B cell (primary cell): ENCODE data around the gene ETS1. TPM values are rescaled to one million over a fixed set of nuclear protein-coding genes. Genes with fewer than 3 reads are reported as not detected.
A peak's percentile ranks its signal among the peaks of the same experiment; 100 is the strongest.

Source experiments
- ATAC-seq: fragments of 200-7000 bp; cut with Tn5 transposase; one replicate; pipeline ENCODE4 v1.10.0; 2021; ENCODE audit warnings: low read depth, mild to moderate bottlenecking, moderate number of reproducible peaks, moderate library complexity
- CTCF ChIA-PET: fragments of 350-600 bp; sonication (Branson Sonifier 250); formaldehyde crosslinking; loops from one replicate; lab custom pipeline; 2021; ENCODE audit warnings: antibody characterized with exemption, inconsistent platforms; lab: Charles Lee
- POLR2A ChIA-PET: fragments of 350-600 bp; sonication (Branson Sonifier 250); formaldehyde crosslinking; loops from one replicate; lab custom pipeline; 2021; ENCODE audit warnings: antibody characterized with exemption; lab: Charles Lee
- DNase-seq: peaks from one replicate; pipeline ENCODE4 v3.0.0; 2013
- H2AFZ ChIP-seq: 2 replicates; pipeline ENCODE4 v1.6.1; 2012; ENCODE audit warnings: mild to moderate bottlenecking, low read depth, low read length; ENCODE audit not compliant: insufficient read depth, poor library complexity, severe bottlenecking
- H3K27ac ChIP-seq, 2 donors: 1 replicate in 1 of 2; 2 replicates in 1 of 2; pipeline ENCODE4 v1.5.1; 2012 to 2013; ENCODE audit warnings: low read length in 2 of 2, mild to moderate bottlenecking in 2 of 2, moderate library complexity in 1 of 2
- H3K27me3 ChIP-seq, 4 experiments: fragments of 200-600 bp in 1 of 4; sonication (generic) in 1 of 4; replicated peaks in 1 of 4; 1 replicate in 2 of 4; 2 replicates in 2 of 4; pipeline versions ENCODE4 v1.6.1 to v1.7.0; 2013 to 2016; ENCODE audit warnings: low read length in 3 of 4, mild to moderate bottlenecking in 2 of 4, mixed read lengths in 1 of 4, moderate library complexity in 1 of 4; ENCODE audit not compliant: insufficient read depth in 4 of 4, control insufficient read depth in 3 of 4; ENCODE audit errors: control extremely low read depth in 1 of 4
- H3K36me3 ChIP-seq, 2 experiments: replicated peaks in 1 of 2; 1 replicate in 1 of 2; 2 replicates in 1 of 2; pipeline versions ENCODE4 v1.6.1 to v1.7.1; 2013; ENCODE audit warnings: low read length in 1 of 2; ENCODE audit not compliant: insufficient read depth in 2 of 2, control insufficient read depth in 1 of 2; ENCODE audit errors: control extremely low read depth in 1 of 2, extremely low read depth in 1 of 2
- H3K4me1 ChIP-seq, 2 donors: fragments of 200-600 bp in 1 of 2; sonication (generic) in 1 of 2; 1 replicate in 1 of 2; 2 replicates in 1 of 2; pipeline versions ENCODE4 v1.5.1 to v1.6.1; 2013 to 2017; ENCODE audit warnings: low read length in 2 of 2; ENCODE audit not compliant: control insufficient read depth in 2 of 2, insufficient read depth in 2 of 2
- H3K4me2 ChIP-seq: replicated peaks from 2 replicates; pipeline ENCODE3; 2012; ENCODE audit warnings: mild to moderate bottlenecking, low read depth, low read length; ENCODE audit not compliant: poor library complexity, severe bottlenecking
- H3K4me3 ChIP-seq, 5 experiments: fragments of 200-600 bp in 1 of 5; sonication (generic) in 1 of 5; 1 replicate in 3 of 5; 2 replicates in 2 of 5; pipeline versions ENCODE4 v1.5.1 to v1.7.0; 2011 to 2016; ENCODE audit warnings: low read length in 4 of 5, mild to moderate bottlenecking in 4 of 5, low read depth in 2 of 5, control low read depth in 1 of 5, moderate library complexity in 1 of 5; ENCODE audit not compliant: insufficient read depth in 1 of 5; ENCODE audit errors: control extremely low read depth in 1 of 5, extremely low read depth in 1 of 5
- H3K79me2 ChIP-seq: fragments of 200-600 bp; sonication (generic); one replicate; pipeline ENCODE4 v1.6.0; 2016; ENCODE audit warnings: low read length; ENCODE audit not compliant: control insufficient read depth, insufficient read depth
- H3K9ac ChIP-seq: fragments of 200-600 bp; sonication (generic); 2 replicates; pipeline ENCODE4 v1.6.1; 2017; ENCODE audit warnings: mild to moderate bottlenecking, low read length, moderate library complexity
- H3K9me3 ChIP-seq, 3 donors: one replicate each; pipeline versions ENCODE4 v1.6.1 to v1.7.1; 2013; ENCODE audit warnings: low read length in 2 of 3; ENCODE audit not compliant: control insufficient read depth in 2 of 3, insufficient read depth in 1 of 3; ENCODE audit errors: control extremely low read depth in 1 of 3
- H4K20me1 ChIP-seq: 2 replicates; pipeline ENCODE4 v1.6.0; 2012; ENCODE audit warnings: mild to moderate bottlenecking, low read length; ENCODE audit not compliant: insufficient read depth, control insufficient read depth, poor library complexity, severe bottlenecking
- H3K27ac Mint-ChIP-seq: one replicate; pipeline ENCODE4 v1.8.0; 2021; ENCODE audit warnings: mixed read lengths
- H3K27me3 Mint-ChIP-seq: one replicate; pipeline ENCODE4 v1.8.0; 2021; ENCODE audit warnings: mixed read lengths
- H3K4me1 Mint-ChIP-seq: one replicate; pipeline ENCODE4 v1.8.0; 2021; ENCODE audit warnings: mixed read lengths
- H3K4me3 Mint-ChIP-seq: one replicate; pipeline ENCODE4 v1.8.0; 2021; ENCODE audit warnings: mixed read lengths
- H3K9me3 Mint-ChIP-seq: one replicate; pipeline ENCODE4 v1.8.0; 2022; ENCODE audit warnings: mixed read lengths; ENCODE audit not compliant: insufficient read depth
- EZH2 ChIP-seq: IDR thresholded peaks from 2 replicates; pipeline ENCODE4 v1.6.1; 2012; ENCODE audit warnings: borderline replicate concordance, low read depth, mild to moderate bottlenecking, moderate library complexity, low read length; ENCODE audit not compliant: insufficient read depth, poor library complexity, severe bottlenecking
- WGBS: methylation state at CpG from one replicate; pipeline ENCODE4 v1.1.5; 2013; ENCODE audit warnings: missing lambda C conversion rate; ENCODE audit not compliant: insufficient coverage; 5-methylcytosine and 5-hydroxymethylcytosine counted together
- intact Hi-C: fragments of 100-400 bp; cut with micrococcal nuclease; formaldehyde crosslinking; loops from one replicate; pipeline ENCODE4 v1.10.0; 2022
- polyA plus RNA-seq: library from polyadenylated mRNA; depleted of rRNA; stranded (reverse); fragments of >200 nt; gene quantifications from 2 replicates; pipeline ENCODE4 v1.2.3, GENCODE V29; 2012
- total RNA-seq, 2 donors: library from RNA; stranded (reverse); fragments of 120-200 nt in 1 of 2; gene quantifications; 1 replicate in 1 of 2; 2 replicates in 1 of 2; pipeline versions ENCODE4 v1.2.3 to v1.2.4, GENCODE V29; 2013 to 2022
- TF ChIP-seq, protein P1 (sequence below): fragments of 200-600 bp; IDR thresholded peaks from one replicate; pipeline ENCODE4 v1.8.0; 2022; ENCODE audit warnings: antibody characterized with exemption, mild to moderate bottlenecking

ETS1 gene
- total and polyA plus RNA-seq, 2 donors (not counting 1 experiment from before 2014, with no cell fraction given): 115 to 271 TPM

DNA sequence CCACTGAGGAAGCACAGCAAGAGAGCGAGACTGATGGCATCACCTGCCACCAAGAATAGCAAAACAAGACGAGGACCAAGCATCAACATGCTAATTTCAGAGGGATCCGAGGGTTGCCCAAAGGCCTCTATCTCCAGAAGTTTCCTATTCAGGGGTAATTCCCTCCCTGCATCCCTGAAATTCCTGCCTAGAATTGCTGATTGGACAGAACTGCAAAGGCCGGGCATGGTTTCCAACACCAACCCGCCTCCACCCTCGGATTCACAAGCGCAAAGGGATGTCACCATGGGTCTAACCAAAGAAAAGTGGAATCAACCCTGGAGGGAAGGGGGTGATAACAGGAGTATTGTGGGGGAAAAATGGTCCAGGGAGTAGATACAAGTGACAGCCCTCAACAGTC, 28.3 kb upstream of the ETS1 start:
- H3K27me3 ChIP-seq: no peaks in the 10 kb centered on the region
- peak overlapping the region; percentile 4 for H2AFZ ChIP-seq
- 93% methylated on average over 5 of the region's 7 CpGs for WGBS
- H3K4me3 Mint-ChIP-seq: no peak overlapping the region
- no peaks in the 10 kb centered on the region for H3K9me3 Mint-ChIP-seq
- H3K4me2 ChIP-seq: no peak overlapping the region
- TF ChIP-seq, protein P1, sequence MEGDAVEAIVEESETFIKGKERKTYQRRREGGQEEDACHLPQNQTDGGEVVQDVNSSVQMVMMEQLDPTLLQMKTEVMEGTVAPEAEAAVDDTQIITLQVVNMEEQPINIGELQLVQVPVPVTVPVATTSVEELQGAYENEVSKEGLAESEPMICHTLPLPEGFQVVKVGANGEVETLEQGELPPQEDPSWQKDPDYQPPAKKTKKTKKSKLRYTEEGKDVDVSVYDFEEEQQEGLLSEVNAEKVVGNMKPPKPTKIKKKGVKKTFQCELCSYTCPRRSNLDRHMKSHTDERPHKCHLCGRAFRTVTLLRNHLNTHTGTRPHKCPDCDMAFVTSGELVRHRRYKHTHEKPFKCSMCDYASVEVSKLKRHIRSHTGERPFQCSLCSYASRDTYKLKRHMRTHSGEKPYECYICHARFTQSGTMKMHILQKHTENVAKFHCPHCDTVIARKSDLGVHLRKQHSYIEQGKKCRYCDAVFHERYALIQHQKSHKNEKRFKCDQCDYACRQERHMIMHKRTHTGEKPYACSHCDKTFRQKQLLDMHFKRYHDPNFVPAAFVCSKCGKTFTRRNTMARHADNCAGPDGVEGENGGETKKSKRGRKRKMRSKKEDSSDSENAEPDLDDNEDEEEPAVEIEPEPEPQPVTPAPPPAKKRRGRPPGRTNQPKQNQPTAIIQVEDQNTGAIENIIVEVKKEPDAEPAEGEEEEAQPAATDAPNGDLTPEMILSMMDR: no peak
- no peak for TF ChIP-seq EZH2
- no peaks in the 10 kb centered on the region for H3K9me3 ChIP-seq
- no peak overlapping the region for H3K4me3 ChIP-seq
- peaks cover 73 to 79% of the 10 kb centered on the region in 2 donors for H3K4me1 ChIP-seq
- DNase-seq (no peak), ATAC-seq (no peak)
- no peaks in the 10 kb centered on the region for H3K27me3 Mint-ChIP-seq
- intact Hi-C loops: no loop called here
- H4K20me1 ChIP-seq: no peaks in the 10 kb centered on the region
- peak overlapping the region; percentile 77 for H3K27ac Mint-ChIP-seq
- H3K9ac ChIP-seq: no peak overlapping the region
- CTCF ChIA-PET: interaction anchor here (1.2 kb wide), 1 partner anchor 10 kb away, joined by 3 read pairs; no protein-coding TSS in a partner anchor
- H3K79me2 ChIP-seq: peaks cover 59% of the 10 kb centered on the region
- POLR2A ChIA-PET: no interaction called here
- no peak overlapping the region for H3K27ac ChIP-seq
- H3K36me3 ChIP-seq: no peaks in the 10 kb centered on the region
- H3K4me1 Mint-ChIP-seq: peaks cover 88% of the 10 kb centered on the region

DNA sequence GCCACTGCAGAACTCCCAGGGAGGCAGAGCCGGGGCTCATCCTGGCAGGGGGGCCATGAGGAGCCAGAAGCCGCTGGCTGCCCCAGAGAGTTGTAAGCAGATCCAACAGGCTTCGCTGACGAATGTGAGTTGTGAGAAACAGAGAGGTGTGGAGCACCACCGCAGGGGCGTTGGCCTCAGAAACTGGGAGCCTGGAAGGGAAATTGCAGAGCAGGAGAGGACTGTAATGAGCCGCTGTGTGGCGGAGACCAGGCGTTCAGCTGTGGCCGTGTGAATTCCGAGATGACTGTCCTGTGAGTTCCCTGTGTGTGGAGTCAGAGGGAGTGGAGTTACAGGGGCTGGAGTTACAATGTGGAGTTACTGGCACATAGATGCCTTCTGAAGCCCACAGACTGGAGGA, 27.7 kb upstream of the ETS1 start:
- peak overlapping the region; percentile 77 for H3K27ac Mint-ChIP-seq
- H3K4me3 Mint-ChIP-seq: no peak overlapping the region
- intact Hi-C loops: no loop called here
- no peak for DNase-seq
- H3K4me1 ChIP-seq: peaks cover 71 to 79% of the 10 kb centered on the region in 2 donors
- no peak overlapping the region for H3K27ac ChIP-seq
- TF ChIP-seq, protein P1: no peak
- no peak for TF ChIP-seq EZH2
- H3K27me3 ChIP-seq: no peaks in the 10 kb centered on the region
- peaks cover 87% of the 10 kb centered on the region for H3K4me1 Mint-ChIP-seq
- H3K9me3 Mint-ChIP-seq: no peaks in the 10 kb centered on the region
- H2AFZ ChIP-seq: peak overlapping the region; percentile 4
- H3K4me2 ChIP-seq: peak overlapping the region; percentile 82
- H3K79me2 ChIP-seq: peaks cover 59% of the 10 kb centered on the region
- H3K4me3 ChIP-seq: no peak overlapping the region
- H3K36me3 ChIP-seq: no peaks in the 10 kb centered on the region
- CTCF ChIA-PET: interaction anchor here (0.6 to 1.8 kb wide), 2 partner anchors 13 to 15 kb away, joined by 4 read pairs; no protein-coding TSS in a partner anchor
- H4K20me1 ChIP-seq: no peaks in the 10 kb centered on the region
- no peak for ATAC-seq
- H3K9me3 ChIP-seq: no peaks in the 10 kb centered on the region
- H3K9ac ChIP-seq: no peak overlapping the region
- POLR2A ChIA-PET: interaction anchor here (13.8 kb wide), 1 partner anchor 10 kb away, joined by 305 read pairs; no protein-coding TSS in a partner anchor
- no peaks in the 10 kb centered on the region for H3K27me3 Mint-ChIP-seq
- WGBS: 98% methylated on average over 11 of the region's 11 CpGs
